Karpas-422 (cell line): ENCODE measurements around the gene SNRPA. TPM values are rescaled to one million over a fixed set of nuclear protein-coding genes. Genes with fewer than 3 reads are reported as not detected.
"Not testable (repeated sequence)": the region's sequence is repeated elsewhere in the genome, so short reads cannot be mapped to it uniquely, and the experiment has no call there.

Source experiments
- DNase-seq: peaks from one replicate; pipeline ENCODE4 v3.0.0-alpha.2; 2015
- H2AFZ ChIP-seq: fragments of 200-600 bp; sonication (generic); 2 replicates; pipeline ENCODE4 v1.6.1; 2014; ENCODE audit warnings: antibody characterized with exemption, low read length, mixed read lengths
- H3K27ac ChIP-seq: fragments of 200-600 bp; sonication (generic); 2 replicates; pipeline ENCODE4 v1.5.1; 2014; ENCODE audit warnings: mild to moderate bottlenecking, low read length, moderate library complexity
- H3K27me3 ChIP-seq: fragments of 200-600 bp; sonication (generic); 2 replicates; pipeline ENCODE4 v1.6.1; 2014; ENCODE audit warnings: low read length, mixed read lengths
- H3K36me3 ChIP-seq: fragments of 200-600 bp; sonication (generic); 2 replicates; pipeline ENCODE4 v1.6.1; 2014; ENCODE audit warnings: low read length, mixed read lengths; ENCODE audit not compliant: insufficient read depth
- H3K4me1 ChIP-seq: fragments of 200-600 bp; sonication (generic); 2 replicates; pipeline ENCODE4 v1.6.1; 2014; ENCODE audit warnings: mild to moderate bottlenecking, low read length, mixed read lengths
- H3K4me2 ChIP-seq: fragments of 200-600 bp; sonication (generic); 2 replicates; pipeline ENCODE4 v1.6.1; 2014; ENCODE audit warnings: low read length, low read depth, mild to moderate bottlenecking; ENCODE audit not compliant: poor library complexity, severe bottlenecking
- H3K4me3 ChIP-seq: fragments of 200-600 bp; sonication (generic); 2 replicates; pipeline ENCODE4 v1.5.1; 2014; ENCODE audit warnings: mild to moderate bottlenecking, antibody characterized with exemption, low read length, mixed read lengths
- H3K79me2 ChIP-seq: fragments of 200-600 bp; sonication (generic); 2 replicates; pipeline ENCODE4 v1.6.1; 2014; ENCODE audit warnings: mild to moderate bottlenecking, low read length, mixed read lengths
- H3K9ac ChIP-seq: fragments of 200-600 bp; sonication (generic); 2 replicates; pipeline ENCODE4 v1.6.0; 2014; ENCODE audit warnings: low read length
- H3K9me2 ChIP-seq: fragments of 200-600 bp; sonication (generic), shearing (Covaris generic); replicated peaks from 2 replicates; pipeline ENCODE4 v1.6.0; 2014; ENCODE audit warnings: mild to moderate bottlenecking, low read length, moderate library complexity; ENCODE audit not compliant: insufficient read depth
- H3K9me3 ChIP-seq: fragments of 300-700, 200-600 bp; sonication (generic); 2 replicates; pipeline ENCODE4 v1.6.1; 2014; ENCODE audit warnings: low read length, mixed read lengths
- H4K20me1 ChIP-seq: fragments of 200-600 bp; sonication (generic); 2 replicates; pipeline ENCODE4 v1.6.1; 2014; ENCODE audit warnings: mild to moderate bottlenecking, antibody characterized with exemption, low read length, low read depth; ENCODE audit not compliant: insufficient read depth
- total RNA-seq: library from RNA; depleted of rRNA; stranded (reverse); fragments of >200 nt; shearing (Covaris generic); gene quantifications from 2 replicates; pipeline ENCODE4 v1.2.3, GENCODE V29; 2014; ENCODE audit warnings: low replicate concordance

The SNRPA gene
- total RNA-seq, 1 experiment from 2014 or later = 136 TPM

DNA sequence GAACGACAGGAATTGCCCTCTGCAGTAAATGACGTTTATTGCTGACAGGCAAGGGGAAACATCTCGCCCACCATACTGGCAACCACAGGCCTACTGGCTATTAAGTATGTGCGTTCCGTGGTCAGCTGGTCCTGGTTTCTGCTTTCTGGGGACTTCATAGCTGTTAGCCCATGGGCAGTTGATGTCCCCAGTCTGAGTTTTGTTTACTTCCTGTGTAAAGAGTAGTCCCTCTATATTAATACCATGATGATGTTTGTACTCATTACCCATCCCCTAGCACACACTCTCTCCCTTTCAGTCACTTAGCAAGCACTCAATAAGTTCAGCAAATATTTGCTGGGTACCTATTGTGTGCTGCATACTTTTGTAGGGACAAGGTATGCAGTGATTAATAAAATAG is 17.9 kb downstream of the SNRPA start:
- Histone ChIP-seq H2AFZ (no peak overlapping the region), H3K27me3 (no peaks in the 10 kb centered on the region), H3K9me2 (no peaks in the 10 kb centered on the region), H3K9ac (no peak overlapping the region), H4K20me1 (no peaks in the 10 kb centered on the region), H3K27ac (no peak overlapping the region), H3K4me2 (no peak overlapping the region), H3K4me1 (no peaks in the 10 kb centered on the region), H3K79me2 (no peaks in the 10 kb centered on the region), H3K36me3 (peaks cover 21% of the 10 kb centered on the region), H3K4me3 (no peak overlapping the region), H3K9me3 (no peaks in the 10 kb centered on the region)
- DNase-seq = no peak

DNA sequence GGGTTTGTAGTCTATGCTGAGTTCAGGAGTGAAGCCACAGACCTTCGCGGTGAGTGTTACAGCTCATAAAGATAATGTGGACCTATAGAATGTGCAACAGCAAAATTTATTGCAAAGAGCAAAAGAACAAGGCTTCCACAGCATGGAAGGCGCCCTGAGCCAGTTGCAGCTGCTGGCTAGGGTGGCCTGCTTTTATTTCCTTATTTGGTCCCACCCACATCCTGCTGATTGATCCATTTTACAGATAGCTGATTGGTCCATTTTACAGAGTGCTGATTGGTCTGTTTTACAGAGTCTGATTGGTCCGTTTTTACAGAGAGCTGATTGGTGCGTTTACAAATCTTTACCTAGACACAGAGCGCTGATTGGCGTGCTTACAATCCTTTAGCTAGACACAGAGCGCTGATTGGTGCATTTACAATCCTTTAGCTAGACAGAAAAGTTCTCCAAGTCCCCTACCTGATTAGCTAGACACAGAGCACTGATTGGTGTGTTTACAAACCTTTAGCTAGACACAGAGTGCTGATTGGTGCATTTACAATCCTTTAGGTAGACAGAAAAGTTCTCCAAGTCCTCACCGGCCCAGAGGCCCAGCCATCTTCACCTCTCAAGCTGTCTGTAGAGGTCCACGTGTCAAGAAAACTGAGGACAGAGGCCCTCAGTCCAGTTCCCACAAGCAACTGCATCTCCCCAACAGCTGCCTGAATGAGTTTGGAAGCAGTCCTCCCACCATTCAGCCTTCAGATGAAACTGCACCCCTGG is 20.3 kb downstream of the SNRPA start:
- not testable (repeated sequence) for H3K27ac ChIP-seq, H2AFZ ChIP-seq, H3K9ac ChIP-seq, H3K4me2 ChIP-seq, H3K9me2 ChIP-seq, H3K27me3 ChIP-seq, H3K9me3 ChIP-seq, H3K4me3 ChIP-seq, H3K36me3 ChIP-seq, H3K4me1 ChIP-seq, H4K20me1 ChIP-seq, H3K79me2 ChIP-seq
- DNase-seq = peak; percentile 81

DNA sequence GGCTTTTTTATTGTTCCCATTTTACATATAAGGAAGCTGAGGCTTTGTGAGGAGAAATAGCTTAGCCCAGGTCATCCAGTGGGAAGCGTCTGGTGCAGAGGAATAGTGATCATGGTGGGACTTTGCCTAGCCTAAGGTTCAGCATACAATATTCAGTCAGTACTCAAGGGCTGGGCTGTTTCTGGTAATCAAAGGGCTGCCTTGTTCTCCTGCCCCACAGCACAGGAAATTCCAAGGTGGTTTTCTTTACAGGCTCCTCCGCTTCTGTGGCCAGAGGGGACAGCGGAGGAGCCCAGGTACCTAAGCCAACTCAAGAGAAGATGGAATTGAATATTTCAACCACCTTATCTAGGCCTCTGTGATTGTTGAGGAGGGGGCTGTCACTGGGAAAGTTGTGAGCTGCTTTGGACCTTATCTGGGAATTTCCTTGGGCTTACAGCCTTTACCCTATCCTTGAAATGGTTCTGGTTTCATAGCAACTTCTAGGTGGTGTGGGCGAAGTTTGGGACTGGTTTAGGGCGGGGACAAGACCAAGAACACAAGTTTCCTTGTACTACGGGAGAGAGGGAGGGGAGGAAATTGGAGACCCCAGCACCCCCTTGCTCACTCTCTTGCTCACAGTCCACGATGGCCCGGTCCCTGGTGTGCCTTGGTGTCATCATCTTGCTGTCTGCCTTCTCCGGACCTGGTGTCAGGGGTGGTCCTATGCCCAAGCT is 24.1 kb downstream of the SNRPA start, which contains the start of gene MIA:
TSS of gene MIA (plus strand) at position 606 of the 716 bp plus-strand sequence. CDS start at position 628, 22 bp downstream.
- no peaks in the 10 kb centered on the region for H3K9me3 ChIP-seq
- H3K4me2 ChIP-seq = no peak within 1 kb of the TSS
- H3K9me2 ChIP-seq = no peaks in the 10 kb centered on the region
- H3K27me3 ChIP-seq = no peaks in the 10 kb centered on the region
- H3K9ac ChIP-seq = no peak within 1 kb of the TSS
- H3K27ac ChIP-seq = peak within 1 kb of the TSS; percentile 100; the same call in 1 of the 2 replicates
- no peak for DNase-seq
- H3K4me1 ChIP-seq = peaks cover 23% of the 10 kb centered on the region
- no peaks in the 10 kb centered on the region for H4K20me1 ChIP-seq
- H3K79me2 ChIP-seq = peaks cover 8% of the 10 kb centered on the region; the same call in 1 of the 2 replicates
- no peaks in the 10 kb centered on the region for H3K36me3 ChIP-seq
- H3K4me3 ChIP-seq = no peak within 1 kb of the TSS
- no peak within 1 kb of the TSS for H2AFZ ChIP-seq

DNA sequence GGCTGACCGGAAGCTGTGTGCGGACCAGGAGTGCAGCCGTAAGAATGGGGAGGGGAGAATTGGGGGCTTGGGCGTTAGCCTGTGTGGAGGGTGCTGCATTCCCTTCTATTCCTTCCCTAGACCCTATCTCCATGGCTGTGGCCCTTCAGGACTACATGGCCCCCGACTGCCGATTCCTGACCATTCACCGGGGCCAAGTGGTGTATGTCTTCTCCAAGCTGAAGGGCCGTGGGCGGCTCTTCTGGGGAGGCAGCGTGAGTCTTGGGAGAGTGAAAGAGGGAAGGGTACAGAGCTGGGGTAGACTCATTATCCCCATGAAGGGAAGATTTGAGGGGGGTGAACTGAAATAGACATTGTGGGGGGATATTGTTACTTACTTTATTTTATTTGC is 24.6 kb downstream of the SNRPA start:
- Histone ChIP-seq H3K9ac (no peak overlapping the region), H3K79me2 (peaks cover 11% of the 10 kb centered on the region; the same call in 1 of the 2 replicates), H3K9me2 (no peaks in the 10 kb centered on the region), H3K9me3 (no peaks in the 10 kb centered on the region), H4K20me1 (no peaks in the 10 kb centered on the region), H3K4me2 (no peak overlapping the region), H2AFZ (no peak overlapping the region), H3K4me1 (peaks cover 23% of the 10 kb centered on the region), H3K27ac (no peak overlapping the region), H3K27me3 (no peaks in the 10 kb centered on the region), H3K4me3 (no peak overlapping the region), H3K36me3 (no peaks in the 10 kb centered on the region)
- DNase-seq = no peak

DNA sequence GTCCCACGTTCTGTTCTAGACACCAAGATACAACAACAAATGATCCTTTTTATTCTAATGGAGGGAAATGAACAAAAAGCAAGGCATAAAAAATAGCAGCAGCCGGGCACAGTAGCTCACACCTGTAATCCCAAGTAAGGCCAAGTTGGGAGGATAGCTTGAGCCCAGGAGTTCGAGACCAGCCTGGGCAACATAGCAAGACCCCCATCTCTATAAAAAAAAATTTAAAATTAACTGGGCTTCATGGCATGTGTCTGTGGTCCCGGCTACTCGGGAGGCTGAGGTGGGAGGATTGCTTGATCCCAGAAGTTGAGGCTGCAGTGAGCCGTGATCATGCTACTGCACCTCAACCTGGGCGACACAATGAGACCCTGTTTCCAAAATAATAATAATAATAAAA is 25.4 kb downstream of the SNRPA start:
- Histone ChIP-seq H3K79me2 (peaks cover 11% of the 10 kb centered on the region; the same call in 1 of the 2 replicates), H2AFZ (no peak overlapping the region), H3K4me2 (peak overlapping the region; percentile 96), H3K9ac (no peak overlapping the region), H3K4me1 (peaks cover 23% of the 10 kb centered on the region), H3K36me3 (no peaks in the 10 kb centered on the region), H3K4me3 (no peak overlapping the region), H4K20me1 (no peaks in the 10 kb centered on the region), H3K27ac (peak overlapping the region; percentile 100), H3K27me3 (no peaks in the 10 kb centered on the region), H3K9me2 (no peaks in the 10 kb centered on the region), H3K9me3 (no peaks in the 10 kb centered on the region)
- DNase-seq = no peak

DNA sequence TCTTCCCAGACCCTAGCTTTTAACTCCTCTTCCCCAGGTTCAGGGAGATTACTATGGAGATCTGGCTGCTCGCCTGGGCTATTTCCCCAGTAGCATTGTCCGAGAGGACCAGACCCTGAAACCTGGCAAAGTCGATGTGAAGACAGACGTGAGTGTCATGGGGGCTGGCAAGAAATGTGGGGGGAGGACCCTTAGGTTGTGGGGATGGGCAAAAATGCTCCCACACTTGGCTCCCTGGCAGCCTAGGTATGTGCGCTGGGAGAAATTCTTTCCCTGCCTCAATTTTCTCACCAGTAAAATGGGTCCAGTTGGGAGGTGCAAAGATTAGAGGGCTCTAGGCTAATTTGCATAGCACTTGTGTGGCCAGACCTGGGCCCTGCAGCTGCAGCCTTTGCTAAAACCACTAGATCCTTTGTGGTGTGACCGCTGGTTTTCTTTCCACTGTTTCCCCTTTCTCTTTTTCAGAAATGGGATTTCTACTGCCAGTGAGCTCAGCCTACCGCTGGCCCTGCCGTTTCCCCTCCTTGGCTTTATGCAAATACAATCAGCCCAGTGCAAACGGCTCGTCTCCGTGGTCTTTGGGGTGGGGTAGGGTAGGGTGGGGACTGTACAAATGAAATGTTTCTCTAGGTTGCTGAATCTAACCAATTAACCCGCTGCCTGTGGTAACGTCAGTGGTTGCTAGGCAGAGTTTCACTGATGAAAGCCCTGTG is 26.1 kb downstream of the SNRPA start:
- DNase-seq = peak; percentile 98
- peak overlapping the region; percentile 77 for H3K4me3 ChIP-seq
- H3K79me2 ChIP-seq = peaks cover 11% of the 10 kb centered on the region; the same call in 1 of the 2 replicates
- no peak overlapping the region for H2AFZ ChIP-seq
- H3K9me3 ChIP-seq = no peaks in the 10 kb centered on the region
- H3K4me2 ChIP-seq = peak overlapping the region; percentile 96
- H4K20me1 ChIP-seq = no peaks in the 10 kb centered on the region
- peak overlapping the region; percentile 100 for H3K27ac ChIP-seq
- peak overlapping the region; percentile 98 for H3K9ac ChIP-seq
- peaks cover 23% of the 10 kb centered on the region for H3K4me1 ChIP-seq
- H3K36me3 ChIP-seq = no peaks in the 10 kb centered on the region
- no peaks in the 10 kb centered on the region for H3K9me2 ChIP-seq
- no peaks in the 10 kb centered on the region for H3K27me3 ChIP-seq

DNA sequence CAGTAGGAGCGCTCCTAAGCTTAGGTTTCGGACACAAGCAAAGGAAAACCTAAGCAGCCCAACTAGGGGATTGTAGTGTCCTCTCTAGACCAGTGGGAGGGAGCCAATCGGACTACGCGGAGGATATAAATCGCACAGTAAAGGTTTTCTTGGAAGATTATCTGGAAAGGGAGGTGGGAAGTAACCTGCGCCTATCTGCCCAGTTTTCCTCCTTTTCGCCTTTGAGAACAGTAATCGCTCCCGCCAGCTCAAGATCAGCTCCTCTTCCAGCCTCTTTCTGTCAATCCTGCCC is 26.6 kb downstream of the SNRPA start:
- DNase-seq = no peak
- H3K36me3 ChIP-seq = no peaks in the 10 kb centered on the region
- H3K27ac ChIP-seq = peak overlapping the region; percentile 100
- no peaks in the 10 kb centered on the region for H3K9me3 ChIP-seq
- H3K4me1 ChIP-seq = peaks cover 23% of the 10 kb centered on the region
- no peak overlapping the region for H2AFZ ChIP-seq
- H3K4me3 ChIP-seq = peak overlapping the region; percentile 77
- peaks cover 11% of the 10 kb centered on the region; the same call in 1 of the 2 replicates for H3K79me2 ChIP-seq
- peak overlapping the region; percentile 96 for H3K4me2 ChIP-seq
- peak overlapping the region; percentile 98 for H3K9ac ChIP-seq
- H3K9me2 ChIP-seq = no peaks in the 10 kb centered on the region
- no peaks in the 10 kb centered on the region for H4K20me1 ChIP-seq
- H3K27me3 ChIP-seq = no peaks in the 10 kb centered on the region
